ENCODE measurements around the gene ATP8B4. TPM values are rescaled to one million over a fixed set of nuclear protein-coding genes. Genes with fewer than 3 reads are reported as not detected.

Gene ATP8B4
- total RNA-seq, 1 donor from 2014 or later: 15.1 TPM

- no peak for TF ChIP-seq CTCF (IDR thresholded peaks at IDR 0.05)
- Histone ChIP-seq H3K4me1 (no peaks in the 10 kb centered on the region), H3K9me3 (peaks cover 0 to 13% of the 10 kb centered on the region in 2 donors), H3K27ac (no peak overlapping the region), H3K4me3 (no peak overlapping the region), H3K27me3 (no peaks in the 10 kb centered on the region), H3K36me3 (no peaks in the 10 kb centered on the region)
- DNase-seq (ENCODE audit: low spot score in 2 of 2): no peak
- intact Hi-C loops (cut with DNase I): no loop called here
These were observed 156.9 kb downstream of the ATP8B4 start for GRCh38 chr15:49962044-49962602.

- Histone ChIP-seq H3K36me3 (no peaks in the 10 kb centered on the region), H3K27me3 (no peaks in the 10 kb centered on the region), H3K9me3 (no peaks in the 10 kb centered on the region), H3K4me3 (no peak overlapping the region), H3K27ac (no peak overlapping the region), H3K4me1 (no peaks in the 10 kb centered on the region)
- no peak for DNase-seq (ENCODE audit: low spot score in 2 of 2)
- intact Hi-C loops (cut with DNase I): no loop called here
- TF ChIP-seq CTCF (IDR thresholded peaks at IDR 0.05): no peak
These were observed 165.6 kb downstream of the ATP8B4 start for GRCh38 chr15:49953421-49953820.

GRCh38 chr15:49946681-49947080 lies 172.4 kb downstream of the ATP8B4 start:
- Histone ChIP-seq H3K36me3 (no peaks in the 10 kb centered on the region), H3K27me3 (no peaks in the 10 kb centered on the region), H3K4me3 (no peak overlapping the region), H3K27ac (no peak overlapping the region), H3K9me3 (peaks cover 10 to 24% of the 10 kb centered on the region in 2 donors), H3K4me1 (no peaks in the 10 kb centered on the region)
- no peak for TF ChIP-seq CTCF (IDR thresholded peaks at IDR 0.05)
- no peak for DNase-seq (ENCODE audit: low spot score in 2 of 2)
- intact Hi-C loops (cut with DNase I): no loop called here

GRCh38 chr15:49934487-49934886 lies 184.5 kb downstream of the ATP8B4 start:
- H3K36me3 ChIP-seq: no peaks in the 10 kb centered on the region
- H3K27ac ChIP-seq: no peak overlapping the region
- TF ChIP-seq CTCF (IDR thresholded peaks at IDR 0.05): no peak
- intact Hi-C loops (cut with DNase I): no loop called here
- H3K4me3 ChIP-seq: no peak overlapping the region
- DNase-seq (ENCODE audit: low spot score in 2 of 2): no peak
- no peaks in the 10 kb centered on the region for H3K27me3 ChIP-seq
- no peaks in the 10 kb centered on the region for H3K9me3 ChIP-seq
- no peaks in the 10 kb centered on the region for H3K4me1 ChIP-seq

GRCh38 chr15:49927189-49927861 lies 191.7 kb downstream of the ATP8B4 start:
- Histone ChIP-seq H3K4me1 (no peaks in the 10 kb centered on the region), H3K4me3 (no peak overlapping the region), H3K9me3 (no peaks in the 10 kb centered on the region), H3K27ac (no peak overlapping the region), H3K36me3 (no peaks in the 10 kb centered on the region), H3K27me3 (no peaks in the 10 kb centered on the region)
- TF ChIP-seq CTCF (IDR thresholded peaks at IDR 0.05): no peak
- intact Hi-C loops (cut with DNase I): no loop called here
- DNase-seq (ENCODE audit: low spot score in 2 of 2): no peak
